Measurements from ENCODE around the gene ZFAND4. TPM values are rescaled to one million over a fixed set of nuclear protein-coding genes. Genes with fewer than 3 reads are reported as not detected.
"Not testable (repeated sequence)": the region's sequence is repeated elsewhere in the genome, so short reads cannot be mapped to it uniquely, and the experiment has no call there.

Gene ZFAND4
- total and polyA plus RNA-seq, 9 of the 15 experiments (the other 6 are each of a cell fraction or from before 2014, with no cell fraction given) = 0.42 to 3.0 (median 1.5) TPM

GRCh38 chr10:45602082-45602730, 70.4 kb downstream of the ZFAND4 start (continued):
- TF ChIP-seq DPF2 (IDR thresholded peaks at IDR 0.05) = no peak
- TF ChIP-seq EHMT2 (IDR thresholded peaks at IDR 0.05) = no peak
- TF ChIP-seq HOMEZ (CRISPR knock-in tag; IDR thresholded peaks at IDR 0.05) = no peak
- TF ChIP-seq DACH1 (IDR thresholded peaks at IDR 0.05; ENCODE audit: partially characterized antibody) = peak; percentile 33
- no peak for TF ChIP-seq ZFP91 (CRISPR knock-in tag; IDR thresholded peaks at IDR 0.05)
- no peak for TF ChIP-seq SIN3B (IDR thresholded peaks at IDR 0.05; ENCODE audit: low read depth)

- H3K9me1 ChIP-seq (ENCODE audit: control insufficient read depth, insufficient read depth, low read length); H3K36me3 ChIP-seq (ENCODE audit: control insufficient read depth, insufficient read depth, low read length); H3K4me1 ChIP-seq (replicated peaks in 1 of 2; ENCODE audit: control insufficient read depth in 2 of 2, insufficient read depth in 2 of 2, low read length in 2 of 2); H3K4me3 ChIP-seq; H3K79me2 ChIP-seq (ENCODE audit: control insufficient read depth, insufficient read depth, low read length); FAIRE-seq; H3K27ac ChIP-seq (ENCODE audit: extremely low read depth, low read depth, low read length); H4K20me1 ChIP-seq (replicated peaks; ENCODE audit: control insufficient read depth, insufficient read depth, low read length); H2AFZ ChIP-seq (ENCODE audit: low read depth, low read length); DNase-seq (ENCODE audit: extremely low read depth in 1 of 4, low spot score in 3 of 4); H3K4me2 ChIP-seq (ENCODE audit: insufficient read depth, low read length); in situ Hi-C loops (cut with MboI); CTCF ChIA-PET (ENCODE audit: low intra/inter-chr PET ratio); H3K27me3 ChIP-seq (ENCODE audit: control insufficient read depth in 2 of 2, insufficient read depth in 2 of 2, low read length in 2 of 2); ATAC-seq; intact Hi-C loops (cut with micrococcal nuclease); H3K9ac ChIP-seq (ENCODE audit: insufficient read depth in 1 of 2, low read depth in 2 of 2, low read length in 2 of 2); BruUV-seq (replicated peaks): not testable (repeated sequence)
- POLR2A ChIA-PET = interaction anchor here (1.2 to 2.7 kb wide), 2 partner anchors 11 to 15 kb away, joined by 5 to 8 read pairs; no protein-coding TSS in a partner anchor
- peaks cover 12% of the 10 kb centered on the region for H3K9me3 ChIP-seq (replicated peaks; ENCODE audit: control insufficient read depth, insufficient read depth, low read depth, low read length)
- 76% methylated on average over 16 of the region's 16 CpGs for WGBS (ENCODE audit: insufficient coverage, low coverage, missing lambda C conversion rate)
Measured at GRCh38 chr10:45601254-45601930, 71.2 kb downstream of the ZFAND4 start.

GRCh38 chr10:45600337-45601253, 72.0 kb downstream of the ZFAND4 start:
- FAIRE-seq = not testable (repeated sequence)

More at GRCh38 chr10:45600337-45601253, 72.0 kb downstream of the ZFAND4 start:
- 70% methylated on average over 33 of the region's 47 CpGs for WGBS (ENCODE audit: insufficient coverage, low coverage, missing lambda C conversion rate)
- H3K79me2 ChIP-seq (ENCODE audit: control insufficient read depth, insufficient read depth, low read length); H4K20me1 ChIP-seq (replicated peaks; ENCODE audit: control insufficient read depth, insufficient read depth, low read length); H3K4me3 ChIP-seq; intact Hi-C loops (cut with micrococcal nuclease); in situ Hi-C loops (cut with MboI); H3K27me3 ChIP-seq (ENCODE audit: control insufficient read depth in 2 of 2, insufficient read depth in 2 of 2, low read length in 2 of 2); BruUV-seq (replicated peaks); H3K27ac ChIP-seq (ENCODE audit: extremely low read depth, low read depth, low read length); H3K4me1 ChIP-seq (replicated peaks in 1 of 2; ENCODE audit: control insufficient read depth in 2 of 2, insufficient read depth in 2 of 2, low read length in 2 of 2); H2AFZ ChIP-seq (ENCODE audit: low read depth, low read length); H3K4me2 ChIP-seq (ENCODE audit: insufficient read depth, low read length); CTCF ChIA-PET (ENCODE audit: low intra/inter-chr PET ratio); H3K9ac ChIP-seq (ENCODE audit: insufficient read depth in 1 of 2, low read depth in 2 of 2, low read length in 2 of 2); H3K9me1 ChIP-seq (ENCODE audit: control insufficient read depth, insufficient read depth, low read length); ATAC-seq; H3K36me3 ChIP-seq (ENCODE audit: control insufficient read depth, insufficient read depth, low read length); DNase-seq (ENCODE audit: extremely low read depth in 1 of 4, low spot score in 3 of 4): not testable (repeated sequence)
- POLR2A ChIA-PET = interaction anchor here (2.7 kb wide), 1 partner anchor 11 kb away, joined by 8 read pairs; no protein-coding TSS in a partner anchor
- peaks cover 12% of the 10 kb centered on the region for H3K9me3 ChIP-seq (replicated peaks; ENCODE audit: control insufficient read depth, insufficient read depth, low read depth, low read length)
